GM18870 (cell line): ENCODE results near the gene GPR50.

Experiments used
- ATAC-seq: cut with Tn5 transposase; IDR thresholded peaks from one replicate; pipeline ENCODE4 v1.9.1; 2021; ENCODE audit warnings: moderate library complexity; ENCODE audit not compliant: unreplicated experiment

The GPR50 gene

DNA sequence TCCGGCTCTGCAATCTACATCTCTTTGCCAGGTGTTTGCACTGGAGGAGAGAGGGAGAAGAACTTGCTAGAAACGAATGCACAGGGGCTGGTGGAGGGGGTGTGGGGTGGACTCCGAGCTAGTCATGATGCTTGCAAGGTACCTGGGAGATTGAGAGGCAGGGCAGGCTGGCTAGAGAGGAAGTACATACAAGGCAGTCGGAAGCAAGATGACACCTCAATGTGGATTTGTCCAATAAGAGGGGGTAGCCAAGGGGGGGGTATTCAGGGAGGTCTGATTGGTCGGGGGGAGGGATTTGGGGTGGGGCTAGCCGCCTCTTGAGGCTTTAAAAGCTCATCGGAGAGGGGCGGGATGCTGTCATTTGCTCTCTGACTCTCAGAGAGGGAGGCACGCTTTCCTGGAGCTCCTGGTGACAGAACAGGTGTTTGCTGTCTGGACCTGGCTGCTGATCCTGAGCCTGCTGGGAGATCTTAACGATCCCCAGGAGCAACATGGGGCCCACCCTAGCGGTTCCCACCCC is at the start of gene GPR50:
Gene GPR50, plus strand, starts transcription at position 354 of the 520 bp plus-strand sequence. Its CDS starts 138 bp downstream, at position 492.
- ATAC-seq, result no peak

DNA sequence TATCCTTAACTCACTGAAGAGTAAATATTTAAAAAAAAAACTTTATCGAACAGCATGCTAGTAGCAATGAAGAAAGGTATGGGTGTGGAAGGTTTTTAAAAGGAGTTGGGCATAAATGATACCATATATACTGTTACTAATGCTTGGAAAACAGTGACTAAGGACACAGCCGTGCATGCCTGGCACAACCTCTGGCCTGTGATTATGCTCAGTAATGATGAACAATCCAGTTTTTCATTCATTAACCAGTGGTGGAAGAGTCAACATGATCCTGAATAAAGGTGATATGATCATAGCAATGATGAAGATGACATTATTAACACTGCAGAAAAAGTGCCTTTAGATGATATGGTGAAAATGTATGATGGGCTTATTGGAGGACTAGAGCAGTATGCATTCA is 43.9 kb upstream of the GPR50 start:
- ATAC-seq, result no peak

- peak; percentile 83 for ATAC-seq
Measured at GRCh38 chrX:151151665-151152267, 24.6 kb upstream of the GPR50 start.

DNA sequence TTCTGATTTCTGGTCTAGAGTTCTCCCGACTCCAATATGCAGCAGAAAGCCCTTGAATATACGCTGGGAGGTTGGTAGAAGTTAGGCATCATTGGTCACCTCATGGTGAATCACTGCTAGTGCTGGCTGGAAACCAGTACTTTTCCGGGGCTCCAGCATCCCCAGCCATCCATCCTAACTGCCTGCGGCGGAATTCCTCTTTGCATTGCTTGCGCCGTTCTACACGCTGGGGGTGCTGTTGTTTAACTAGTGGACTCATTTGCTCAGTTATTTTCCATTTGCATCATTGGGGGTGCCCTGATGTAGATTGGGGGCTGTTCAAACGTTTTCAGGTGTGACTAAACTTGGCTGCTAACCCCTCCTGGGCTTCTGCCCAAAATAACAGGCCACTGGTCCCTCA is 23.3 kb upstream of the GPR50 start:
- no peak for ATAC-seq

DNA sequence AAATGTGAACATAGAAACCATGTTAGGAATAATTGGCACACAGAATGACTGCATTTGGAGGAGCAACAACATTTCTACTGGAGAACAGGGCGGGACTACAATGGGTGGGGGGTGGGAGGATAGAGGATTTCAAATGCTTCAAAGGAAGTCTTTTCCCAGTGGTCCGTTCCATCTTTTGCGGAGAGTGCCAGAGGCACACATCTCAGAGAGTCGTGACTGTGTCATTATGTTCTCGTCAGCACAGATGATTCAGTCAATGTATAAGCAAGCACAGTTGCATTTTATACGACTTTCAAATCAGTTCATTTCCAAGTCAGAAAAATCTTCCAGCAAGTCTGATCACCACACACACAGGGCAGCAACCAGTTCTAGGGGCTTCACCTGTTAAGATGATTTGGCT is 22.7 kb upstream of the GPR50 start:
- ATAC-seq, result no peak

GRCh38 chrX:151155234-151155633 is 21.1 kb upstream of the GPR50 start:
- no peak for ATAC-seq

- ATAC-seq, result no peak
Measured at GRCh38 chrX:151161690-151162089, 14.7 kb upstream of the GPR50 start.

- no peak for ATAC-seq
Measured at GRCh38 chrX:151167791-151168345, 8.5 kb upstream of the GPR50 start.

DNA sequence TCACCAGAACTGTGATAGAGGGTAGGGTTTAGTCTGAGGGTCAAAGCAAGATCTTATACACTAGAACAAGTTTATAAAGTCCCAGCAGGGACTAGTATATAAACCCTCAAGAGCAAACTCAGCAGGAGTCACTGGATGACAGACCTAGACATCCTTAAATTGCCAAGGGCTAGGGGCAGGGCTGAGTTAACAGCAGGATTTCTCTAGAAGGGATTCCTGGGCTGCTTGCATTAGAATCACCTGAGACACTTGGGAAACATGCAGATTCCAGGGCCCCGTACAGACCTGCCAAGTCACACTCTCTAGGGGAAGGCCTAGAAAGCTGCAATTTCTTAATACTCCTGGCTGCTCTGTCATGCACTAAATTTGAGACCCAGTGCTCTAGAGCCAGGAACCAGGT is 6.6 kb upstream of the GPR50 start:
- ATAC-seq, result no peak

GRCh38 chrX:151174581-151175282 is 1.7 kb upstream of the GPR50 start:
- no peak for ATAC-seq

DNA sequence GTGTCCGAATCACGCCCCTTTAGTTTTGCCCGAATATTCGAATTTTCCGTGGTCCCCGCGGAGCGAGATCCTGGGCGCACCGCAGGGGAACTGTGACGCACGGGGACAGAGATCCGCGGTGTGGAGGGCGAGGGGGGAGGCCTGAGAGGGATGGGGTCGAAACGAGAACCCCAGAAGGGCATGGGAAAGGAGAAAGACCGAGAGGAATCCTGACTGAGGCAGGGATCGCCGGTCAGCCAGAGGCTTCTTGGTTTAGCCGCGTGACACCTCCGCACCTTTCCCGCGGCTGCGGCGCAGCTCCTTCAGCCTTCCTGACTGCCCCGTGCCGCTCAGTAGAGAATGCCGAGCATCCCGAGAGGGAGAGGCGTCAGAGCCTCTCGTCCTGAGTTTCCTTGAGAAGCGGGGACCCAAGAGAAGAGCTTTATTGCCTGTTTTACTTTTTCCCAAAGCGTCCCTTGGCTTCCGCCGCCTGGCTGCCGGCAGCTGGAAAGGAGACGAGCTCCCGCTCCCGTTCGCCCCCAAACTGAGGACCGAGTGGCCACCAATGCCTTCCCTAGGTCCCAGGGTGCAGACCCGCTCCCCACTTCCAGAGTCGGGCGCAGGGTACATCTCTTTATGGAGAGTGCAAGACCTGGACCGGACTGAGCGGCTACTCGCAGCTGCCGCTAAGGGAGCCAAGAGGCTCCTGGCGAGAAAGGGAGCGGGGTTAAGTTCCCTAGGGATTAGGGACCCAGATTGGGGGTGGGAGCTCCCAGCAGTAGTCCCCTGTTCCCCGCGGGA is 911 bp upstream of the GPR50 start:
- ATAC-seq, result no peak

DNA sequence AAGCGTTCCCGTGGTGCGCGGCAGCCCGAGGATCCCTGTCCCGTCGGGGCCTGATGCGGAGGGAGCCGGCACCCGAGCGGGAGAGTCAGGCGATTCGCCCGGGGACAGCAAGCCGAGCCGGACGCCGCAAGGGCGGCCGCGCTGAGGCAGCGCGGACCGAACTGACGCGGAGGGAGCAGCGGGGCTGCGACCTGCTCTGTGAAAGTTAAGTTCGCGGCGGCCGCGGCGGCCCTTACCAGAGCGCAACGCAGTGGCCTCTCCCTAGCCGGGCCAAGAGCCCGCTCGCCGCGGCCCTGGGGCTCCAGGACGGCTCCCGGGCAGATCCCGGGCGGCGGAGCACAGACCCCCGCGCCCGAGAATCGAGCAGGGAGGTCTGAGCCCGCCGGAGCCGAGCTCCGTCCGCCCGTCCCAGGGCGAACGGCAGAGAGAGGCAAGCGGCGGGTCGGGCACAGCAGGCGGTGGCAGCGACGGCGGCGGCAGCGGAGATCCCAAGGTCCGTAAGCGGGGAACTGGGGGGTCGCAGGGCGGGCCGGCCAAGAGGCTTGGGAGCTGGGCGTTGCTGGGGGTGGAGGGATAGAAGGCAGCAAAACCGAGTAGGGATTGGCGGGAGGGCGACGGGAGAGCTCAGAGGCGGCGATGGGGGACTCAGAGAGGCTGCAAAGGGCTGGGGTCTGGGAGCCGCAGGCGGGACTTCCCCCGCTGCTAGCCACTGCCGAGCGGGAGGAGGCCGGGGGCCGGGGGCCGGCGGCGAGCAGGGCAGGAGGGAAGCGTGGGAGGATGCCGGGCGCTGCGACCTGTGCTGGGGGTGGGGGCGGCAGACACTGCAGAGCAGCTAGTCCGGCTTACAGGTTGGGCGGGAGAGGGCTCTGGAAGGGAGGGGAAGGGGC is 1.0 kb downstream of the GPR50 start:
- ATAC-seq, result no peak

- ATAC-seq, result no peak
Measured at GRCh38 chrX:151178746-151179145, 2.4 kb downstream of the GPR50 start.

DNA sequence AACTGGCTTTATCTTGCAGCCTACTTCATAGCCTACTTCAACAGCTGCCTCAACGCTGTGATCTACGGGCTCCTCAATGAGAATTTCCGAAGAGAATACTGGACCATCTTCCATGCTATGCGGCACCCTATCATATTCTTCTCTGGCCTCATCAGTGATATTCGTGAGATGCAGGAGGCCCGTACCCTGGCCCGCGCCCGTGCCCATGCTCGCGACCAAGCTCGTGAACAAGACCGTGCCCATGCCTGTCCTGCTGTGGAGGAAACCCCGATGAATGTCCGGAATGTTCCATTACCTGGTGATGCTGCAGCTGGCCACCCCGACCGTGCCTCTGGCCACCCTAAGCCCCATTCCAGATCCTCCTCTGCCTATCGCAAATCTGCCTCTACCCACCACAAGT is 4.0 kb downstream of the GPR50 start:
- no peak for ATAC-seq

DNA sequence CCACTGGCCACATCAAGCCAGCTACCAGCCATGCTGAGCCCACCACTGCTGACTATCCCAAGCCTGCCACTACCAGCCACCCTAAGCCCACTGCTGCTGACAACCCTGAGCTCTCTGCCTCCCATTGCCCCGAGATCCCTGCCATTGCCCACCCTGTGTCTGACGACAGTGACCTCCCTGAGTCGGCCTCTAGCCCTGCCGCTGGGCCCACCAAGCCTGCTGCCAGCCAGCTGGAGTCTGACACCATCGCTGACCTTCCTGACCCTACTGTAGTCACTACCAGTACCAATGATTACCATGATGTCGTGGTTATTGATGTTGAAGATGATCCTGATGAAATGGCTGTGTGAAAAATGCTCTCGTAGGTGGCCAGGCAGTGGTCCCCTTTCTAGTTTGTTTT is 4.7 kb downstream of the GPR50 start:
- no peak for ATAC-seq

DNA sequence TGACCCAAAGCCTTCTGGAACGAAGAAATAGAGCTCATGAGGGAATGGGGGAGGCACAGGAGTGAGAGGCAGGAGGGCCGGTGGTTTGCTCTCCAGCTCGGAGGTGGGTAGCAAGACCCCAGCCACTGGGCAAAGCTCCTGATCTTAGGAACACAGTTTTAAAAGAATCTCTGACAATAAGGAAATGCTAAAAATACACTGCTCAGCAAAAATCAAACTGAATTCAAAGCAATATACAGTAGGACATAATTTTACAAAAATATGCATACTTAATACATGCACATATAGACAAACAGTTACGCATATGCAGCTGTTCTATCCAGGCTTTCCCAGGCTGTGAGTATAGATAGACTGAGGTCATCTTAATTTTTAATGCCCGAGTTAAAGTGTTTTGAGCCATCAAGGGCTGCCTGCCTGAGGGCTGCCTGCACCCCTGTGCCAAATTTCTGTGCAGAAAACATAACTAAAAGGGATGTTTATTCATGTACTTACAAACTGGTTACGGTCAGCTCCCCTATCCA is 6.9 kb downstream of the GPR50 start:
- no peak for ATAC-seq

GRCh38 chrX:151183912-151184565 is 7.7 kb downstream of the GPR50 start:
- no peak for ATAC-seq

DNA sequence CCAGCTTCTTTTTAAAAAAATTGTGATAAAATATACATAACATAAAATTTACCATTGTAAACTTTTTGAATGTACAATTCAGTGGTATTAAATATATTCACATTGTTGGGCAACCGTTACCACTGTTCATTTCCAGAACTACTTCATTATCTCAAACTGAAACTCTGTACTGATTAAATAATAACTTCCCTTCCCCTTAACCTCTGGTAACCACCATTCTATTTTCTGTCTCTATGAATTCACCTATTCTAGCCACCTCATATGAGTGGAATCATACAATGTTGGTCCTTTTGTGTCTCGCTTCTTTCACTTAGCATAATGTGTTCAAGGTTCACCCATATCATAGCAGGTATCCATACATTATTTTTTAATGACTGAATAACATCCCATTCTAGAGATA is 8.3 kb downstream of the GPR50 start:
- peak; percentile 78 for ATAC-seq

DNA sequence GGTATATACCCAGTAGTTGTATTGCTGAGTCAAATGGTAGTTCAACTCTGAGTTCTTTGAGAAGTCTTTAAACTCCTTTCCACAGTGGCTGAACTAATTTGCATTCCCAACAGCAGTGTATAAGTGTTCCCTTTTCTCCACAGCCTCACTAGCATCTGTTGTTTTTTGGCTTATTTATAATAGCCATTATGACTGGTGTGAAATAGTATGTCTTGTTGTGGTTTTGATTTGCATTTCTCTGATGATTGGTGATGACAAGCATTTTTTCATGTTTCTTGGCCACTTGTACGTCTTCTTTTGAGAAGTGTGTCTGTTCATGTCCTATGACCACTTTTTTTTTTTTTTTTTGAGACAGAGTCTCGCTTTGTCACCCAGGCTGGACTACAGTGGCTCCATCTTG is 30.5 kb downstream of the GPR50 start:
- peak; percentile 63 for ATAC-seq

- ATAC-seq, result no peak
Measured at GRCh38 chrX:151225843-151226242, 49.5 kb downstream of the GPR50 start.
